Memory B cell (primary cell): ENCODE measurements around the gene HHIPL1.
A peak's percentile ranks its signal among the peaks of the same experiment; 100 is the strongest.

ENCODE experiments used
- ATAC-seq: fragments of 150-1000 bp; cut with Tn5 transposase; 2 replicates; pipeline ENCODE4 v1.10.0; 2021; ENCODE audit warnings: low read depth, mild to moderate bottlenecking, moderate library complexity
- DNase-seq, 2 donors: peaks; one replicate each; pipeline ENCODE4 v3.0.0; 2022; ENCODE audit warnings: low spot score in 2 of 2
- H3K27ac Mint-ChIP-seq: one replicate; pipeline ENCODE4 v1.8.0; 2022; ENCODE audit warnings: mild to moderate bottlenecking, moderate library complexity, mixed read lengths
- H3K27me3 Mint-ChIP-seq: one replicate; pipeline ENCODE4 v1.8.0; 2022; ENCODE audit warnings: mixed read lengths
- H3K36me3 Mint-ChIP-seq: one replicate; pipeline ENCODE4 v1.8.0; 2022; ENCODE audit warnings: mild to moderate bottlenecking, mixed read lengths
- H3K4me1 Mint-ChIP-seq: one replicate; pipeline ENCODE4 v1.8.0; 2022; ENCODE audit warnings: mixed read lengths
- H3K4me3 Mint-ChIP-seq: one replicate; pipeline ENCODE4 v1.8.0; 2022; ENCODE audit warnings: mild to moderate bottlenecking, moderate library complexity, mixed read lengths
- H3K9me3 Mint-ChIP-seq: one replicate; pipeline ENCODE4 v1.8.0; 2022; ENCODE audit warnings: mixed read lengths

HHIPL1 gene

DNA sequence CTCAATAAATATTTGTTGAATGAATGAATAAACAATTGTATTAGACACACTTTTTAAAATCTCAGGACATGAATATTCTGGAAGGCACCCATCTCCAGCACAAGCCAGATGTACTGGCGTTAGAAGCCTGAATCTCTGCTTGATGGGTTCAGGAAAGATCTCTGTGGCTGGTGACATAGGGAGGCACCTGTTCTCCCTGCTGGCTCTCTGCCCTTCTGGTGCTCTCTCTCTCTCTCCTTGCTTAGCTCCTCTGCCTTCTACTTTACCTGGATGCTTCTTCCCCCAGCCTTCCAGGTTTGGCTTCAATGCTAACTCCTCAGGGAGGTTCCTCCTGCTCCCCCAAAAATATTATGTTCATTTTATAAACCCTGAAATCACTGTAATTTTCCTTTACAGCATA is 40.7 kb downstream of the HHIPL1 start:
- H3K27me3 Mint-ChIP-seq = peaks cover 37% of the 10 kb centered on the region
- ATAC-seq (no peak), DNase-seq (no peak)
- H3K4me1 Mint-ChIP-seq = peaks cover 9% of the 10 kb centered on the region
- H3K9me3 Mint-ChIP-seq = peaks cover 2% of the 10 kb centered on the region
- H3K36me3 Mint-ChIP-seq = no peaks in the 10 kb centered on the region
- peak overlapping the region; percentile 70 for H3K4me3 Mint-ChIP-seq
- no peak overlapping the region for H3K27ac Mint-ChIP-seq

DNA sequence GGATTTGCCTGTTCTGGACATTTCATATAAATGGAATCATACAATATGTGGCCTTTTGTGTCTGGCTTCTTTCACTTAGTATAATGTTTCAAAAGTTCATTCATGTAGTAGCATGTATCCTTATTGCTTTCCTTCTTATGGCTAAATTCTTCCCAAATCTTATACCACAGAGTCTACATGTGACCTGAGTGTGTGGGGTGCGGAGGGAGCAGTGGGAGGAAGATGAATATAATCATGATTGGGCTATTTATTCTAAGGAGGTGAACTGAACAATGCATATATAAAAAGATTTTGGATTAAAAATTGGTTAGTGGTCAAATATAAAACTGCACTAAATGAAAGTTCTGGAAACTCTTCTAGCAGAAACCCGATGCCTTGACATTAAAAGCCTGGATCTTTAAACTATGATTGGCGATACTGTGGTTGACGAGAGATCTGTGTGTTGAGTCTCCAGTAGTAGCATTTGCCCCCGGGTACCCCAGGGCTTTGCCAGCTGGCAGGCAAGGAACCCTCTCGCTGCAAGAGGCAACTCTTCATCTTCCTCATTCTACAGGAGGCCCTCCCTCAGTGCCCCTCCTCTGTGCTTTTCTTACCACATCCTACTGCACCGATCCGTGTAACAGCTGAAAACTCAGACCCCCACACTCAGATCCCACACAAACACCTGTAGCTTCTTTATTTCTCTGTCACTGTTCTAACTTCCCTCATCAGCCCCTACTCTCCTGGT is 41.8 kb downstream of the HHIPL1 start:
- ATAC-seq (no peak), DNase-seq (no peak)
- no peaks in the 10 kb centered on the region for H3K36me3 Mint-ChIP-seq
- no peak overlapping the region for H3K4me3 Mint-ChIP-seq
- peaks cover 41% of the 10 kb centered on the region for H3K27me3 Mint-ChIP-seq
- H3K4me1 Mint-ChIP-seq = peaks cover 9% of the 10 kb centered on the region
- peaks cover 2% of the 10 kb centered on the region for H3K9me3 Mint-ChIP-seq
- H3K27ac Mint-ChIP-seq = no peak overlapping the region

GRCh38 chr14:99687284-99688209 is 42.6 kb downstream of the HHIPL1 start:
- ATAC-seq (no peak), DNase-seq (no peak)
- Mint-ChIP-seq H3K4me3 (no peak overlapping the region), H3K27me3 (peaks cover 41% of the 10 kb centered on the region), H3K27ac (no peak overlapping the region), H3K9me3 (peaks cover 2% of the 10 kb centered on the region), H3K4me1 (peaks cover 9% of the 10 kb centered on the region), H3K36me3 (no peaks in the 10 kb centered on the region)

DNA sequence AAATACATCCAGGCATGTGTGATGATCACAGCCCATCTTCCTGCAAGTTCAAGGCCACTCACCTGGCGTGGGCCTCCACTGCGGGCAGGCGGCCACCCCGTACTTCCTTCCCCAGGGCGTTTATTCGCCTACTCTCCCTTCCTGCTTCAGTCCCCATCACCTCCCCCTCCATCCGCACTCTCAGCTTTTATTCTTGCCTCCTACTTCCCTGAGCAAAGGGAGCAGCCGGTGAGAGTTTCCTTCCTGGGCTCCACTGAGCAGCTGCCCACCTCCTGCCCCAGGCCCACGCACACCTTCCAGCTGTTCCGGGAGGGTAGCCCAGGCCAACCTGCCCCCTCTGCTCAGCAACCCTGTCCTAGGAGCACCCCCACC is 43.3 kb downstream of the HHIPL1 start:
- H3K4me1 Mint-ChIP-seq = peaks cover 5% of the 10 kb centered on the region
- H3K9me3 Mint-ChIP-seq = peaks cover 2% of the 10 kb centered on the region
- DNase-seq = no peak
- H3K27ac Mint-ChIP-seq = no peak overlapping the region
- H3K27me3 Mint-ChIP-seq = peaks cover 37% of the 10 kb centered on the region
- no peaks in the 10 kb centered on the region for H3K36me3 Mint-ChIP-seq
- no peak for ATAC-seq
- no peak overlapping the region for H3K4me3 Mint-ChIP-seq

DNA sequence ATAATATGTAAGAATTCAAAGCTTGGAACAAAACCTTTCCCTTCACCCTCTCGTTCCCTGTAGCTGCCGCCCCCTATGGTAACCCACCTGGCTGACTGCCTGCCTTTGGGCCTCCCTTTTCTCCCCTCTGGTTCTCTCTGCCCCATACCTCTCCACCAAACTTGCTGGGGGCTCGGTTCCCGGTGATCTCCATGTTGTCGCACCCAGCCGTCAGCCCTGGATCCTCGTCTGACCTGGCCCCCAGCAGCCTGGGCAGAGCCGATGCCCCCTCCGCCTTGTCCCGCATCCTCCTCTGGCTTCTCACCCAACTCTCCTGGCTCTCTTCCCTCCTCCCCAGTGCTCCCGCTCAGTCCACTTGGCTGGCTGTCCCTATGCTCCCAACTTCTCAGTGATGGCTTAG is 43.7 kb downstream of the HHIPL1 start:
- H3K36me3 Mint-ChIP-seq = no peaks in the 10 kb centered on the region
- DNase-seq = no peak
- peaks cover 4% of the 10 kb centered on the region for H3K4me1 Mint-ChIP-seq
- no peak overlapping the region for H3K4me3 Mint-ChIP-seq
- no peak for ATAC-seq
- peaks cover 37% of the 10 kb centered on the region for H3K27me3 Mint-ChIP-seq
- H3K27ac Mint-ChIP-seq = no peak overlapping the region
- peaks cover 2% of the 10 kb centered on the region for H3K9me3 Mint-ChIP-seq

GRCh38 chr14:99689266-99690236 is 44.6 kb downstream of the HHIPL1 start:
- ATAC-seq (no peak), DNase-seq (no peak)
- peaks cover 37% of the 10 kb centered on the region for H3K27me3 Mint-ChIP-seq
- H3K36me3 Mint-ChIP-seq = no peaks in the 10 kb centered on the region
- peaks cover 2% of the 10 kb centered on the region for H3K9me3 Mint-ChIP-seq
- no peak overlapping the region for H3K27ac Mint-ChIP-seq
- H3K4me1 Mint-ChIP-seq = peaks cover 2% of the 10 kb centered on the region
- no peak overlapping the region for H3K4me3 Mint-ChIP-seq

DNA sequence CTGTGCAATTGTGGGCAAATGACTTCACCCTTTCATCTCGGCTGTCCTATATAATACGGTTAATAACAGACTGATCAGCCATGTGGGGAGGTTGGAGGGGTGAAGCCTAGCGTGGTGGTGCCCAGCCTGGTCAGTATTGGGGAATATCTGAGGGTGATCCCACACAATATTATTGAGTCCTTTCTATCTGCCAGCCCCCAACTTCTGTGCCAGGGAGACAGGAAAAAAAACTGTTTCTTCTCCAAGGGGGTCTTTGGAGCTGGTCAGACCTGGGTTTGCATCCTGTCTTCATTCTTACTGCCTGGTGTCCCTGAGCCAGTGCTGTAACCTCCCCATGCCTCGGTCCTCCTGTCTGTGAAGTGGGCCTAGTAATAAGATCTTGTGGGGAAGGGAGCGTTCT is 45.7 kb downstream of the HHIPL1 start:
- Mint-ChIP-seq H3K27ac (no peak overlapping the region), H3K9me3 (no peaks in the 10 kb centered on the region), H3K36me3 (no peaks in the 10 kb centered on the region), H3K4me3 (no peak overlapping the region), H3K27me3 (peaks cover 33% of the 10 kb centered on the region), H3K4me1 (peaks cover 2% of the 10 kb centered on the region)
- DNase-seq = no peak
- no peak for ATAC-seq

DNA sequence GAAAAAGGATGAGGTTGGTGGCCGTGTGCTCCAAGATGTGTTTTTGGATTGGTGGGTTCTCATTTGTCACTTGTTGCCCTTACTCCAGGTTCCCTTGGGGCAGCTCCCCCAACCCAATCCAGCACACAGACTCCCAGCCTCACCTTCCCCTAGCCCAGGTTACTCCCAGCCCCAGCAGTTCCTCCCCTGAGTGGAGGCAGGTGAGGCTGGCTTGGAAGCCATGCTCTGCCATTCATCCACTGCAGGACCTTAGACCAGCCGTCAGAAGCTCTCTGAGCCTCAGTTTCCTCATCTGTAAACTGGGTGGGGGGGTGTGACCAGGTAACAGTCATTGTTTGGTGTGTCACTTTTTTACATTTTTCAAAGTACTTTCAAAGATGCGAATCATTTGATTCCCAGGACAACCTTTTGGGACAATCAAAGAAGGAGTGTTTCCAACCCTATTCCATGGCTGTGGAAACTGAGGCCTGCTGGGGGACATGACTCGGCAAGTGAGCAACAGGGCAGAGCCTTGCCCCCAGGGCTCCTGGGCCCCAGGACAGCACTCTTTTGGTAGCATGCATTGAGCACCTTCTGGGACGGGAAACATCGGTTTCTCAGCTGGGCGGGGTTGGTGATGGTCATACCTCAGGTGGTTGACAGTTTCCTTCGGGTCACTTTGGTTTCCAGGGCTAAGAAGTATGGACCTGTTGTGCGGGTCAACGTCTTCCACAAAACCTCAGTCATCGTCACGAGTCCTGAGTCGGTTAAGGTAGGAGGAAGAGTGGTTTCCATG is 46.4 kb downstream of the HHIPL1 start:
- Mint-ChIP-seq H3K9me3 (no peaks in the 10 kb centered on the region), H3K4me3 (no peak overlapping the region), H3K4me1 (peaks cover 2% of the 10 kb centered on the region), H3K27me3 (peaks cover 29% of the 10 kb centered on the region), H3K36me3 (no peaks in the 10 kb centered on the region), H3K27ac (no peak overlapping the region)
- ATAC-seq (no peak), DNase-seq (no peak)

DNA sequence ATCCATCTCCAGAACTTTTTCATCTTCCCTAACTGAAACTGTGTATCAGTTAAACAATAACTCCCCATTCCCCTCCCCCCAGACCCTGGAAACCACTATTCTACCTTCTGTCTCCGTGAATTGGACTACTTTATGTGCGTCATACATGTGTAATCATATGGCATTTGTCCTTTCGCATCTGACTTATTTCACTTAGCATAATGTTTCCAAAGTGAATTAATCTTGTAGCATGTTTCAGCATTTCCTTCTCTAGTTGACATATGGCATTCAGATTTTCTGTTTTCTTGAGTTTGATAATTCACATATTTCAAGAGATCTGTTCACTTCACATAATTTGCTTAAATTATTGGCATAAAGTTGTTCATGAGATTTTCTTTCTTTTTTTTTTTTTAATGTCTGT is 49.0 kb downstream of the HHIPL1 start:
- no peak overlapping the region for H3K4me3 Mint-ChIP-seq
- peaks cover 3% of the 10 kb centered on the region for H3K9me3 Mint-ChIP-seq
- DNase-seq (no peak), ATAC-seq (no peak)
- H3K4me1 Mint-ChIP-seq = no peaks in the 10 kb centered on the region
- H3K36me3 Mint-ChIP-seq = no peaks in the 10 kb centered on the region
- H3K27ac Mint-ChIP-seq = no peak overlapping the region
- H3K27me3 Mint-ChIP-seq = peaks cover 24% of the 10 kb centered on the region

DNA sequence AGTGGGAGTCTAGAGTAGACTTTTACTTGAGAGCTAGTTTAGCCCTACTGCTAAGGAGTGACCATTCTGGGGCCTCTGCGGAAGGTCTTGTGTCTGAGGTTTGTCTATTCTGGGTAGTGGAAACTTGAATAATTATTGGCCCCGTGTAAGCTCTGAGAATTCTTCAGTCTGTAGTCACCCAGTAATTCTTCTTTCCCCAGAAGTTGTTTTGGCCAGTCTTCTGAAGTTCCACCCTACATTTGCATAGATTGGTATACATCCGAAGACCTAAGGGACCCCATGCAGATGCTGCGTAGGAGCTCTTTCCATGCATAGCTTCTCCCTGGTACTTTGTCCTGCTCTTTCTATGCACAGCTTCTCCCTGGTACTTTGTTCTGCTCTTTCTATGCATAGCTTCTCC is 52.0 kb downstream of the HHIPL1 start:
- no peaks in the 10 kb centered on the region for H3K36me3 Mint-ChIP-seq
- H3K4me3 Mint-ChIP-seq = no peak overlapping the region
- no peaks in the 10 kb centered on the region for H3K4me1 Mint-ChIP-seq
- peaks cover 16% of the 10 kb centered on the region for H3K27me3 Mint-ChIP-seq
- ATAC-seq (no peak), DNase-seq (no peak)
- peaks cover 3% of the 10 kb centered on the region for H3K9me3 Mint-ChIP-seq
- H3K27ac Mint-ChIP-seq = no peak overlapping the region

GRCh38 chr14:99698236-99698635 is 53.3 kb downstream of the HHIPL1 start:
- no peak overlapping the region for H3K4me3 Mint-ChIP-seq
- ATAC-seq (no peak), DNase-seq (no peak)
- H3K27ac Mint-ChIP-seq = no peak overlapping the region
- H3K27me3 Mint-ChIP-seq = peaks cover 17% of the 10 kb centered on the region
- H3K9me3 Mint-ChIP-seq = peaks cover 11% of the 10 kb centered on the region
- H3K4me1 Mint-ChIP-seq = no peaks in the 10 kb centered on the region
- H3K36me3 Mint-ChIP-seq = peaks cover 5% of the 10 kb centered on the region

DNA sequence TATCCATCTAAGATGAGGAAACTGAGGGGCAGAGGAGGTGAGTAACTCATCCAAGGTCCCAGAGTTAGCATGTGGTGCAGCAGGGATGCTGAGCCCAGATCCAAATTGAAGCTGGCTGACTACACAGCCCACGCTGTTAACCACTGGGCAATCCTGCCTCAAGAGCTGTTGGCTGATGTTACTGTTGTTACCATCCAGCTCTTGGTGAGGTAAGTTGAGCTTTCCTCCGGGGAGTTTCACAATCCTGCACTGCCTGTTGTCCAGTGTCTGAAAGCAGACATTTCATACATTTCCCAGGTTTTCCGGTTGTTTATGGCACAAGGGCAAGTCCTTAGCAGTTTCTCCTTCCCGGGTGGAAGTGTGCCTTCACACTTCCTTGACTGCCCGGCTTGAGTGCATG is 53.7 kb downstream of the HHIPL1 start:
- H3K9me3 Mint-ChIP-seq = peaks cover 15% of the 10 kb centered on the region
- peaks cover 18% of the 10 kb centered on the region for H3K27me3 Mint-ChIP-seq
- DNase-seq (no peak), ATAC-seq (no peak)
- no peak overlapping the region for H3K4me3 Mint-ChIP-seq
- no peak overlapping the region for H3K27ac Mint-ChIP-seq
- H3K36me3 Mint-ChIP-seq = peaks cover 9% of the 10 kb centered on the region
- no peaks in the 10 kb centered on the region for H3K4me1 Mint-ChIP-seq

DNA sequence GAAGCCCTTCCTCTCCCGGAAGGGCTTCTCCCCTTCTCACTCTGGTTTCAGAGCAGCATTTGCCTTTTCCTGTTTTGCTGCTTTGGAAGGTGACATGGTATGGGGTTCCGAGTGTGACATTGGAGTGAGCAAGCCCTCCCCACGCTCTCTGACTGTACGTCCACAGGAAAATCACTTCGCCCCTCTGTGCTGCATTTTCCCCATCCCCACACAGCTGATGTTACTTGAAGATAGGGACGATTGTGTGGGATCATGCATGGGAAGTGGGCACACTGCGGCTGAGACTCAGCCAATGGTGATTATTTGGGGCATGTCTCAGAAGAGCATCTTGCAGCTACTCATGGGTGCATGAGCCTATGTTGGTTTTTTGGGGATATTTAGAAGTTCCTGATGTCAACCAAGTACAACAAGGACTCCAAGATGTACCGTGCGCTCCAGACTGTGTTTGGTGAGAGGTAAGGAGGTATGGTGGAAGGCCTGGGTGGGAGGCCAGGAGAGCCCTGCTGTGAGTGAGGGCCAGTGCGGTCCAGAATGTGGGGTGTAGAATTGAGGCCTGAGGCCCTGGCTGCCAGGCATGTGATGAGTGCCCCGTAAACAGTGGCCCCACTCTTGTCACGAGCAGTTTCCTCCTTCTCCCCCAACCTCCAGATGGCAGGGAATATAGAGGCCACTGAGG is 54.3 kb downstream of the HHIPL1 start:
- ATAC-seq (no peak), DNase-seq (no peak)
- Mint-ChIP-seq H3K27me3 (peaks cover 18% of the 10 kb centered on the region), H3K4me3 (no peak overlapping the region), H3K36me3 (peaks cover 9% of the 10 kb centered on the region), H3K9me3 (peaks cover 16% of the 10 kb centered on the region), H3K27ac (no peak overlapping the region), H3K4me1 (no peaks in the 10 kb centered on the region)
